Central memory CD8-positive, alpha-beta T cell (primary cell): ENCODE data around the gene RBM3.

Experiments used
- ATAC-seq: fragments of 150-1000 bp; cut with Tn5 transposase; replicated peaks from 2 replicates; pipeline ENCODE4 v1.10.0; 2022; ENCODE audit warnings: mild to moderate bottlenecking, moderate FRiP score, moderate number of reproducible peaks; ENCODE audit not compliant: poor library complexity, severe bottlenecking; ENCODE audit errors: extremely low read depth
- DNase-seq, 2 donors: peaks; one replicate each; pipeline ENCODE4 v3.0.0; 2021; ENCODE audit warnings: low spot score in 2 of 2
- H3K27ac Mint-ChIP-seq: one replicate; pipeline ENCODE4 v1.8.0; 2022; ENCODE audit warnings: low read depth, mild to moderate bottlenecking, moderate library complexity, mixed read lengths
- H3K27me3 Mint-ChIP-seq: one replicate; pipeline ENCODE4 v1.8.0; 2022; ENCODE audit warnings: mixed read lengths
- H3K36me3 Mint-ChIP-seq: one replicate; pipeline ENCODE4 v1.8.0; 2022; ENCODE audit warnings: mild to moderate bottlenecking, moderate library complexity, mixed read lengths; ENCODE audit not compliant: insufficient read depth
- H3K4me1 Mint-ChIP-seq: one replicate; pipeline ENCODE4 v1.8.0; 2022; ENCODE audit warnings: mixed read lengths
- H3K4me3 Mint-ChIP-seq: one replicate; pipeline ENCODE4 v1.8.0; 2022; ENCODE audit warnings: mild to moderate bottlenecking, moderate library complexity, mixed read lengths
- H3K9me3 Mint-ChIP-seq: one replicate; pipeline ENCODE4 v1.8.0; 2022; ENCODE audit warnings: mixed read lengths

The RBM3 gene

GRCh38 chrX:48604701-48605100 lies 30.4 kb downstream of the RBM3 start:
- H3K4me1 Mint-ChIP-seq, result no peaks in the 10 kb centered on the region
- no peak overlapping the region for H3K4me3 Mint-ChIP-seq
- H3K27me3 Mint-ChIP-seq, result no peaks in the 10 kb centered on the region
- no peak overlapping the region for H3K27ac Mint-ChIP-seq
- peaks cover 6% of the 10 kb centered on the region for H3K36me3 Mint-ChIP-seq
- no peaks in the 10 kb centered on the region for H3K9me3 Mint-ChIP-seq
- DNase-seq, result no peak
- no peak for ATAC-seq

GRCh38 chrX:48606091-48606490 lies 31.8 kb downstream of the RBM3 start:
- Mint-ChIP-seq H3K27me3 (no peaks in the 10 kb centered on the region), H3K36me3 (peaks cover 5% of the 10 kb centered on the region), H3K4me1 (no peaks in the 10 kb centered on the region), H3K9me3 (no peaks in the 10 kb centered on the region), H3K4me3 (no peak overlapping the region), H3K27ac (no peak overlapping the region)
- ATAC-seq (no peak), DNase-seq (no peak)

- H3K27ac Mint-ChIP-seq, result no peak overlapping the region
- ATAC-seq, result no peak
- H3K36me3 Mint-ChIP-seq, result no peaks in the 10 kb centered on the region
Measured at GRCh38 chrX:48611703-48612102, 37.4 kb downstream of the RBM3 start.

GRCh38 chrX:48613502-48614160 lies 39.3 kb downstream of the RBM3 start:
- no peak overlapping the region for H3K4me3 Mint-ChIP-seq
- no peak overlapping the region for H3K27ac Mint-ChIP-seq
- no peaks in the 10 kb centered on the region for H3K36me3 Mint-ChIP-seq
- no peaks in the 10 kb centered on the region for H3K27me3 Mint-ChIP-seq
- no peaks in the 10 kb centered on the region for H3K4me1 Mint-ChIP-seq
- H3K9me3 Mint-ChIP-seq, result no peaks in the 10 kb centered on the region
- DNase-seq (no peak), ATAC-seq (no peak)

More at GRCh38 chrX:48611703-48612102, 37.4 kb downstream of the RBM3 start:
- Mint-ChIP-seq H3K9me3 (no peaks in the 10 kb centered on the region), H3K4me3 (no peak overlapping the region), H3K27me3 (no peaks in the 10 kb centered on the region), H3K4me1 (no peaks in the 10 kb centered on the region)
- no peak for DNase-seq

GRCh38 chrX:48616576-48616975 lies 42.3 kb downstream of the RBM3 start:
- Mint-ChIP-seq H3K27ac (no peak overlapping the region), H3K36me3 (no peaks in the 10 kb centered on the region), H3K9me3 (no peaks in the 10 kb centered on the region), H3K4me3 (no peak overlapping the region), H3K4me1 (no peaks in the 10 kb centered on the region), H3K27me3 (no peaks in the 10 kb centered on the region)
- ATAC-seq (no peak), DNase-seq (no peak)

DNA sequence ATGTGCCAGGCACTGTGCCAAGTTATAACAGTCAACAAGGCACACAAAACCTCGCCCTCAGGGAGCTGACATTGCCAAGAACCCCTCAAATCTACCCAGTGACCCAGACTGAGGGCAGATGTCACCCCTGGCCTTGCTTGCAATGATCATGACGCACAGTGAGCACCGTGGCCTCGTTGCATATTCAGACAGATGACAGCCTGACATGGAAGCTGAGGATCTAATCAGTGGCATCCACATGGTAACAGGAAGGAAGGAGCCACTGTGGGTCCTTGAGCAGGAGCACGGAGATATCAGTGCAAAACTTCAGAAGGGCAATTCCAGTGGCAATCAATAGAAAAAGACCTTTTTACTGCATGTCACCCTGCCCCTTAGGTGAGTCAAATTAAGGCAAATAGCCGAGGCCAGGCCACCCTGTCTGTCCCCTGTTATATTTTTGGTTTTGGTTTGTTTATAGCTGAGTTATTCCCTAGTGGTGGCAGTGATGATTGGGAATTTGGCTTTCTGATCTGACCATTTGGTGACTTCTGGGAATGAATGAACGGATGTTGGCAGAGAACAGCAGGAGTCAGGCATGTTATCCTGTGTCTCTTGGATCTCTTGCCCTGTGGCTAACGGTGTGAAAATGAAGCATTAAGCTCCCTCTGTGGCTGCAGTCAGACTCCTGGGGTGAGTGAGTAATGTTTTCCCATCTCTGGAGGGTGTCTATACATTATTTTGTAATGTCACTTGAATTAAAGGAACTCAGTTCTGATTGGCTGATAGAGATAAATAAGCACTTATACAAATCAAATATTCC lies 43.5 kb downstream of the RBM3 start:
- DNase-seq, result no peak
- H3K9me3 Mint-ChIP-seq, result no peaks in the 10 kb centered on the region
- H3K4me3 Mint-ChIP-seq, result no peak overlapping the region
- ATAC-seq, result no peak
- H3K36me3 Mint-ChIP-seq, result no peaks in the 10 kb centered on the region
- no peak overlapping the region for H3K27ac Mint-ChIP-seq
- no peaks in the 10 kb centered on the region for H3K4me1 Mint-ChIP-seq
- H3K27me3 Mint-ChIP-seq, result no peaks in the 10 kb centered on the region

DNA sequence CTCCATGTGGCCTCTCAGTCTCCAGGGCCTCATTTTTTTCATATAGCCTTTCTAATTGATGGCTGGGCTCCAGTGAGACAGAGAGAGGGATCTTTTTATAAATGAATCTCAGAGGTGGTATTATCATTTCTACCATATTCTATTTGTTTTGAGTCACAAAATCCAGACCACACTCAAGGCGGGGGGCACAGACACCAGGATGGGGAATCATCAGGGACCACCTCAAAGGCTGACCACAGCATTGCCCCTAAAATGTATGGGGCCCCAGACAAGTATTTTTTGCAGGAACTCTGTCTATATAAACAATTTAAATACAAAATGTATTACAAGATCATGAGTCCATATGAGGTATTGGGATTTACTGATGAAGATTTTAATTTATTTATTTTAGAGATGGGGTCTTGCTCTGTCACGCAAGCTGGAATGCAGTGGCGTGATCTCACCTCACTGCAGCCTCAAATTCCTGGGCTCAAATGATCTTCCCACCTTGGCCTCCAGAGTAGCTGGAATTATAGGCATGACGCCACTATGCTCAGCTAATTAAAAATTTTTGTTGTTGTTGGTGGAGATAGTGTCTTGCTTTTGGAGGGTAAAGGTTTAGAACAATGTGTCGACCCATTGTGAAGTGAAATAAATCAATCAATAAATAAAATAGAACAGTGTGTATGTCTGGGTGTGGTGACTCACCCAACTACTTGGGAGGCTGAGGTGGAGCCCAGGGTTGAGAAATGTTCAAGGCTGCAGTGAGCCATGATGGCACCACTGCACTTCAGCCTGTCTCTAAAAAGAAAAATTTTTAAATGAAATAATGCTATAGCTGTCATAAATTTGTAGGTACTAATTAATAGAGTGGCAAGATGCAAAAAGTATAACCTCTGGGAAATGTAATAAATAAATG lies 52.4 kb downstream of the RBM3 start:
- ATAC-seq (no peak), DNase-seq (no peak)
- H3K9me3 Mint-ChIP-seq, result no peaks in the 10 kb centered on the region
- H3K27ac Mint-ChIP-seq, result no peak overlapping the region
- no peaks in the 10 kb centered on the region for H3K27me3 Mint-ChIP-seq
- H3K4me1 Mint-ChIP-seq, result no peaks in the 10 kb centered on the region
- H3K4me3 Mint-ChIP-seq, result no peak overlapping the region
- H3K36me3 Mint-ChIP-seq, result no peaks in the 10 kb centered on the region
